ENCODE results near the gene USP7. TPM values are rescaled to one million over a fixed set of nuclear protein-coding genes. Genes with fewer than 3 reads are reported as not detected.
"Not testable (repeated sequence)": the region's sequence is repeated elsewhere in the genome, so short reads cannot be mapped to it uniquely, and the experiment has no call there.

Gene USP7
- total RNA-seq, 1 donor from 2014 or later = 96.4 TPM

- DNase-seq = no peak
Observed at GRCh38 chr16:8972843-8973586, 9.3 kb upstream of the USP7 start.

- no peak for DNase-seq
Observed at GRCh38 chr16:8971416-8971815, 7.7 kb upstream of the USP7 start.

GRCh38 chr16:8969202-8969897 is 5.6 kb upstream of the USP7 start:
- not testable (repeated sequence) for DNase-seq

- DNase-seq = not testable (repeated sequence)
Observed at GRCh38 chr16:8968054-8968453, 4.3 kb upstream of the USP7 start.

GRCh38 chr16:8967132-8967821 is 3.6 kb upstream of the USP7 start:
- no peak for DNase-seq

GRCh38 chr16:8966817-8967131 is 3.1 kb upstream of the USP7 start:
- no peak for DNase-seq

GRCh38 chr16:8964462-8964861 is 756 bp upstream of the USP7 start:
- DNase-seq = no peak

- no peak for DNase-seq
Observed at GRCh38 chr16:8963010-8963820, 491 bp downstream of the USP7 start.

- no peak for DNase-seq
Observed at GRCh38 chr16:8962393-8963009, 1.2 kb downstream of the USP7 start.

GRCh38 chr16:8961811-8962390 is 1.8 kb downstream of the USP7 start:
- no peak for DNase-seq

GRCh38 chr16:8960788-8961109 is 3.0 kb downstream of the USP7 start:
- DNase-seq = no peak

- no peak for DNase-seq
Observed at GRCh38 chr16:8959921-8960787, 3.6 kb downstream of the USP7 start.

GRCh38 chr16:8958344-8959167 is 5.2 kb downstream of the USP7 start:
- no peak for DNase-seq

GRCh38 chr16:8957509-8958157 is 6.1 kb downstream of the USP7 start:
- DNase-seq = no peak

- DNase-seq = no peak
Observed at GRCh38 chr16:8957063-8957397, 6.7 kb downstream of the USP7 start.

- no peak for DNase-seq
Observed at GRCh38 chr16:8956265-8957062, 7.2 kb downstream of the USP7 start.

GRCh38 chr16:8955828-8956227 is 7.9 kb downstream of the USP7 start:
- no peak for DNase-seq

GRCh38 chr16:8953064-8953463 is 10.6 kb downstream of the USP7 start:
- no peak for DNase-seq

GRCh38 chr16:8952281-8952751 is 11.4 kb downstream of the USP7 start:
- DNase-seq = no peak

Measured in skin of body (tissue), 2 donors.